Keratinocyte (primary cell): ENCODE measurements around the gene KRCC1.

Experiments used
- EZH2 ChIP-seq: IDR thresholded peaks from one replicate; pipeline ENCODE4 v1.6.1; 2012; ENCODE audit warnings: inconsistent platforms, mild to moderate bottlenecking, low read length, moderate library complexity
- TF ChIP-seq, protein P1 (sequence below), 3 experiments: IDR thresholded peaks in 1 of 3; conservative IDR thresholded peaks in 1 of 3; optimal IDR thresholded peaks in 1 of 3; 2 replicates in 2 of 3; 3 replicates in 1 of 3; pipeline versions ENCODE3 to v1.5.1; 2011; ENCODE audit warnings: low read length in 3 of 3, mild to moderate bottlenecking in 3 of 3, moderate library complexity in 2 of 3, control low read depth in 1 of 3, inconsistent platforms in 1 of 3; ENCODE audit not compliant: insufficient read depth in 2 of 3; ENCODE audit errors: extremely low read depth in 1 of 3

DNA sequence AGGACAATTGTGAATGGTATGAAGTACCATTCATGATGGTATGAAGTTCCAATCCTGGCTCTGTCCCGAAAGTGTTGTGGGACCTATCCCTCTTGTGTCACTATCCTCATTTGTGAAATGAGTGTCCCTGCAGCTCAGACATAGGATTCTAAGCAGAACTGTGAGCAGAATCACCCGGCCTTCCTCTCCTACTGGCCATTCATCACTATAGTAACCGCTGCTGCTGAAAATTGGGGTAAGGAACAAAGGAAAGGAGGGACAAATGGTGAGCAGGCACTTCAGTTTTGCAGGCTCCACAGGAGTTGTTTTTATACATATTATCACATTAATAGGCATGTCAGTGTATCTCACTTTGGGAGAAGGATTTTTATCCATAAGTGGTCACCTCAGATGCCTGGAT, 39.4 kb upstream of the KRCC1 start:
- TF ChIP-seq, protein P1, sequence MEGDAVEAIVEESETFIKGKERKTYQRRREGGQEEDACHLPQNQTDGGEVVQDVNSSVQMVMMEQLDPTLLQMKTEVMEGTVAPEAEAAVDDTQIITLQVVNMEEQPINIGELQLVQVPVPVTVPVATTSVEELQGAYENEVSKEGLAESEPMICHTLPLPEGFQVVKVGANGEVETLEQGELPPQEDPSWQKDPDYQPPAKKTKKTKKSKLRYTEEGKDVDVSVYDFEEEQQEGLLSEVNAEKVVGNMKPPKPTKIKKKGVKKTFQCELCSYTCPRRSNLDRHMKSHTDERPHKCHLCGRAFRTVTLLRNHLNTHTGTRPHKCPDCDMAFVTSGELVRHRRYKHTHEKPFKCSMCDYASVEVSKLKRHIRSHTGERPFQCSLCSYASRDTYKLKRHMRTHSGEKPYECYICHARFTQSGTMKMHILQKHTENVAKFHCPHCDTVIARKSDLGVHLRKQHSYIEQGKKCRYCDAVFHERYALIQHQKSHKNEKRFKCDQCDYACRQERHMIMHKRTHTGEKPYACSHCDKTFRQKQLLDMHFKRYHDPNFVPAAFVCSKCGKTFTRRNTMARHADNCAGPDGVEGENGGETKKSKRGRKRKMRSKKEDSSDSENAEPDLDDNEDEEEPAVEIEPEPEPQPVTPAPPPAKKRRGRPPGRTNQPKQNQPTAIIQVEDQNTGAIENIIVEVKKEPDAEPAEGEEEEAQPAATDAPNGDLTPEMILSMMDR (optimal IDR thresholded peaks at IDR 0.05 in 1 of 3, IDR thresholded peaks at IDR 0.05 in 1 of 3, conservative IDR thresholded peaks at IDR 0.05 in 1 of 3; ENCODE audit: extremely low read depth in 1 of 3, insufficient read depth in 2 of 3, low read length in 3 of 3), result no peak
- TF ChIP-seq EZH2, result no peak
